BLaER1 treated with 17β-estradiol and CSF1 and Interleukin-3, amounts not matched to agents 10 nM and 100 nM (cell line): ENCODE measurements around the gene DDX55.

Source experiments
- H3K27ac ChIP-seq, 11 experiments: shearing (Covaris generic); formaldehyde crosslinking; 2 replicates each; pipeline ENCODE4 v1.8.1; 2022
- H3K27me3 ChIP-seq, 11 experiments: shearing (Covaris generic); formaldehyde crosslinking; 2 replicates each; pipeline ENCODE4 v1.8.1; 2022
- H3K36me3 ChIP-seq, 11 experiments: shearing (Covaris generic); formaldehyde crosslinking; 2 replicates each; pipeline ENCODE4 v1.8.1; 2022
- H3K4me1 ChIP-seq, 10 experiments: shearing (Covaris generic); formaldehyde crosslinking; 2 replicates each; pipeline ENCODE4 v1.8.1; 2022
- H3K4me2 ChIP-seq, 11 experiments: shearing (Covaris generic); formaldehyde crosslinking; 2 replicates each; pipeline ENCODE4 v1.8.1; 2022
- H3K4me3 ChIP-seq, 10 experiments: shearing (Covaris generic); formaldehyde crosslinking; 2 replicates each; pipeline ENCODE4 v1.8.1; 2022
- H3K9ac ChIP-seq, 11 experiments: shearing (Covaris generic); formaldehyde crosslinking; 2 replicates each; pipeline ENCODE4 v1.8.1; 2022
- H3K9me3 ChIP-seq, 11 experiments: shearing (Covaris generic); formaldehyde crosslinking; replicated peaks in 1 of 11; 2 replicates each; pipeline ENCODE4 v1.8.1; 2022
- H4K20me1 ChIP-seq, 11 experiments: shearing (Covaris generic); formaldehyde crosslinking; 2 replicates each; pipeline ENCODE4 v1.8.1; 2022
- Cebpa-rat ChIP-seq, 11 experiments: shearing (Covaris generic); IDR thresholded peaks; 2 replicates each; pipeline ENCODE4 v1.8.1; 2022

DDX55 gene

DNA sequence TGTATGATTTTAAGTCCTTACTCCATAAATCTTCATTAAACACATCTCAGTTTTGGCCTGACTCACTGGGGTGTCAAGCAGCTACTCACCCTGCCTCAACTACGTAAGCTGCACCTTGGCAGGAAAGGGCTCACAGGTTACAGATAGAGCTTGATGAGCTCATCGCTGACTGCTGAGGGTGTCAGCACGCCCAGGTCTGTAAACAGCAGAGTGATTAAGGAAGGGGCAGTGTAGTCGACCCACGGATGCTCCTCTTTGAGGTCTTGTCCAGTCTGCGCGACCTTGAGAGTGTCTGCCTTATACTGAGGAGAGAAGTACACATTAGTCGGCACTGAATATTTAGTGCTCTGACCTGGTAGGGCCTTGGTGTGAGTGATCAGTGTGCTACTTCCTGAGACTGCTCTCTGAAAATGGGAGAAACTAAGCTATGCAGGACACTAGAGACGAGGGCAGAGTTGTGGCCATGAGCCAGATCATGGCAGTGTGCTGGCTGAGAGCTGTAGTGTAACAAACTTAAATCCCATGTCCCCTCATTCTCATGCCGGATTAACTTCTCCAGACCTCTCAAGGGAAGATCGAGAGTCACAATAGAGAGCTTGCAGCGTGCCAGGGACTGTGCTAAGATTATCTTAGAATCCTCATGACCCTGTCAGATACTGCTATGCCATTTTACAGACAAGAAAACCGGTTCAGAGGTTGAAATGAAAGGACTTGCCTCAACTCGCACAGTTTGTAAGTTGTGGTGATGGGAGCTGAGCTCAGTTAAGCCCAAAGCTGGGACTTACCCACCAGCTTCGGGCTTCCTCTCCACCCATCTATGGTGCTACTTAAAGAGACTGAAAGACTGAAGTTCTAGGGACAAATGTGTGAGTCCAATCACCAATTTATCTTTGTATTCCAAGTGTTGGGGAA, 20.0 kb downstream of the DDX55 start:
- no peak overlapping the region for H3K27ac ChIP-seq
- no peak for TF ChIP-seq Cebpa-rat (IDR thresholded peaks at IDR 0.05)
- H3K4me1 ChIP-seq: no peaks in the 10 kb centered on the region
- H3K4me3 ChIP-seq: no peak overlapping the region
- no peak overlapping the region for H3K4me2 ChIP-seq
- peaks cover 92 to 100% (median 97%) of the 10 kb centered on the region in 11 experiments for H3K36me3 ChIP-seq
- peak overlapping the region in 2 of 11 experiments; percentile 2; a peak in 1 of 22 replicates for H3K9ac ChIP-seq
- H3K9me3 ChIP-seq: no peaks in the 10 kb centered on the region
- H4K20me1 ChIP-seq: peaks cover 0 to 77% (median 40%) of the 10 kb centered on the region in 11 experiments; a peak in 17 of 22 replicates
- H3K27me3 ChIP-seq: no peaks in the 10 kb centered on the region

DNA sequence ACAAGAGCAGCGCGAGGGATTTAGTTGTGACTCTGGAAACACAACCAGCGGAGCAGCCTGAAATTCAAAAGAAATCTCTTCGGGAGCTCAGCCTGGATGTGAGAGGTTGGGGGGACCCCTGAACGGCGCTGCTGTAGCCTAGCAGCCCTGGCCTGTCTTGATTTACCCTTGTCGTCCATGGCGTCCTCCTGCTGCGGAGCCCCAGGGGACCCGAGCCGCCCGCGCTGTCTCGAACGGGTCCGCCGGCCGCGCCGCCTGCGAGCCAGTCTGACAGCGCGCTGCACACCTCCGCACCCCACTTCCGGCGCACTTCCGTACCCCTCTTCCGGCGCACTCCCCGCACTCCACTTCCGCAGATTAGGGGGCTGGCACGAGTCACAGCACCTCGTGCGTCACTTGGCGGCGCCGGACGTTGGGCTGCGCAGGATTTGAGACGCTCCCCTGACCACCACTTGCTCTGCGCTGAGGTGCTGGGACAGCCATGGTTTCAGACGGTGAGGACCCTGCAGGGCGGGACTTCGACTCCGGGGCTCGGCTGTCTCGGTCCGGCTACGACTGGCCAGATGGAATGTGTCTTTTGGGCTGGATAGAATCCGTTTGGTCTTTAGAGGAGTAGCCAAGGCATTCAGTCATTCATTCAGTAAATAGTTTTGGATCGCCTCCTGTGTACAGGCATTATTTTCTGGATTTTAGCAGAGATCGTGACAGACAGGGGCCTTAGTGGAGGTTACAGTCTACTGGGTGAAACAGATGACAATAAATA, 31.7 kb downstream of the DDX55 start, which contains the start of the genes EIF2B1 and GTF2H3:
EIF2B1 (minus strand) TSS at position 308 of the 763 bp plus-strand sequence; CDS start at position 179, 129 bp downstream.
GTF2H3 (plus strand) TSS at position 451 of the 763 bp plus-strand sequence; CDS start at position 482, 31 bp downstream.
- no peaks in the 10 kb centered on the region for H3K9me3 ChIP-seq
- H3K4me1 ChIP-seq: peaks cover 14 to 28% (median 20%) of the 10 kb centered on the region in 10 experiments
- peak within 1 kb of the TSS; percentile 85 to 96 (median 90) for H3K9ac ChIP-seq
- peak within 1 kb of the TSS; percentile 79 to 94 (median 85) for H3K4me3 ChIP-seq
- no peaks in the 10 kb centered on the region for H3K27me3 ChIP-seq
- H4K20me1 ChIP-seq: peaks cover 0 to 14% (median 0%) of the 10 kb centered on the region in 11 experiments; a peak in 3 of 22 replicates
- H3K4me2 ChIP-seq: peak within 1 kb of the TSS; percentile 83 to 99 (median 93)
- peak within 1 kb of the TSS; percentile 61 to 91 (median 84) for H3K27ac ChIP-seq
- no peak for TF ChIP-seq Cebpa-rat (IDR thresholded peaks at IDR 0.05)
- H3K36me3 ChIP-seq: peaks cover 34 to 51% (median 43%) of the 10 kb centered on the region in 11 experiments

DNA sequence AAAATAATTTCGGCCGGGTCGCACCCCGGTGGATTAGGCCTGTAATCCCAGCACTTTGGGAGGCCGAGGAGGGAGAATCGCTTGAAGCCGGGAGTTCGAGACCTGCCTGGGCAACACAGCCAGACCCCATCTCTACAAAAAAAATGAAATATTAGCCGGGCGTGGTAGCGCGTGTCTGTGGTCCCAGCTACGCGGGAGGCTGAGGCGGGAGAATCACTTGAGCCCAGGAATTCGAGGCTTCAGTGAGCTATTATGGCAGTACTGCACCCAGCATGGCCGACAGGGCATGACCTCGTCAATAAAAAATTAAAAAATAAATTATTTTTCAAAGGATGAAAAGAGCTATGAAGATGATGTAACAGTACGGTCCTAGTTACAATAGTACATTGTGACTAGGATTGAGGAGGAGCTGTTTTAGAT, 32.3 kb downstream of the DDX55 start:
- H3K4me2 ChIP-seq: peak overlapping the region; percentile 82 to 99 (median 93)

DNA sequence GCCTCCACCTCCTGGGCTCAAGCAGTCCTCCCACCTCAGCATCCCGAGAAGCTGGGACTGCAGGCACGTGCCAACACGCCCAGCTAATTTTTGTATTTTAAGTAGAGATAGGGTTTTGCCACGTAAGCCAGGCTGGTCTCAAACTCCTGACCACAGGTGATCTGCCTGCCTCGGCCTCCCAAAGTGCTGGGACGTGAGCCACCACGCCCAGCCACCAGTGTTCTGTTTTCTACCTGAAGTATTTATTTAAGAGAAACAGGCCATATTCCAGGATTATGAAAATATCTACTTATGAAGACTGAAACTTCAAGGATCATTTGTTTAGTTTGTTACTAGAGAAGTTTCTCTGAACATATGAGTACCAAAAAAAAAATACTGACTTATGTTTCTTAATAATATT, 42.0 kb downstream of the DDX55 start:
- H3K9me3 ChIP-seq: no peaks in the 10 kb centered on the region
- TF ChIP-seq Cebpa-rat (IDR thresholded peaks at IDR 0.05): no peak
- H3K9ac ChIP-seq: no peak overlapping the region
- H4K20me1 ChIP-seq: 0 out of 22 replicates have a peak, but pooled peaks cover 0 to 6% (median 0%) of the 10 kb centered on the region in 11 experiments
- no peak overlapping the region for H3K27ac ChIP-seq
- H3K4me3 ChIP-seq: no peak overlapping the region
- H3K36me3 ChIP-seq: peaks cover 81 to 99% (median 94%) of the 10 kb centered on the region in 11 experiments
- H3K4me1 ChIP-seq: no peaks in the 10 kb centered on the region
- H3K4me2 ChIP-seq: no peak overlapping the region
- H3K27me3 ChIP-seq: no peaks in the 10 kb centered on the region

More for the DNA sequence above, 32.3 kb downstream of the DDX55 start:
- peak overlapping the region; percentile 61 to 91 (median 84) for H3K27ac ChIP-seq
- no peaks in the 10 kb centered on the region for H3K27me3 ChIP-seq
- H3K4me3 ChIP-seq: peak overlapping the region; percentile 79 to 94 (median 85)
- H3K9ac ChIP-seq: peak overlapping the region; percentile 85 to 96 (median 90)
- TF ChIP-seq Cebpa-rat (IDR thresholded peaks at IDR 0.05): no peak
- no peaks in the 10 kb centered on the region for H3K9me3 ChIP-seq
- H3K4me1 ChIP-seq: peaks cover 14 to 28% (median 20%) of the 10 kb centered on the region in 10 experiments
- H3K36me3 ChIP-seq: peaks cover 28 to 47% (median 39%) of the 10 kb centered on the region in 11 experiments
- H4K20me1 ChIP-seq: peaks cover 0 to 14% (median 0%) of the 10 kb centered on the region in 11 experiments; a peak in 2 of 22 replicates

DNA sequence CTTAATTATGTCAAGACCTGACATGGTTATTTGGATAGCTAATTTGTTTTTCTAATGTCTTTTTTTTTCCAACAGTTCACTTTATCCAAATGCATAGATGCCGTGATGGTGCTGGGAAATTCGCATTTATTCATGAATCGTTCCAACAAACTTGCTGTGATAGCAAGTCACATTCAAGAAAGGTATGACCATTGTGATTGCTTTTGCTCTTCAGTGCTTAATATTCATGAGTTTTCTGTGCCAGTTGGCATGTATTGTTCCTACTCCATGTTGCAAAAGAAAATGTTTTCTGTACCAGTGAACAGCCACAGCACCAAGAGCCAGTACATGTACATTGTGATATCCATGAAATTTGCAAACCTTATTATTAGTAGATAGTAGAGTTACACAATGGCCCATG, 43.5 kb downstream of the DDX55 start:
- Histone ChIP-seq H3K4me3 (no peak overlapping the region), H3K4me2 (no peak overlapping the region), H3K36me3 (peaks cover 87 to 100% (median 97%) of the 10 kb centered on the region in 11 experiments), H3K9me3 (no peaks in the 10 kb centered on the region), H3K27ac (no peak overlapping the region), H3K9ac (no peak overlapping the region), H4K20me1 (0 out of 22 replicates have a peak, but pooled peaks cover 0 to 6% (median 0%) of the 10 kb centered on the region in 11 experiments), H3K4me1 (no peaks in the 10 kb centered on the region), H3K27me3 (no peaks in the 10 kb centered on the region)
- TF ChIP-seq Cebpa-rat (IDR thresholded peaks at IDR 0.05): no peak

DNA sequence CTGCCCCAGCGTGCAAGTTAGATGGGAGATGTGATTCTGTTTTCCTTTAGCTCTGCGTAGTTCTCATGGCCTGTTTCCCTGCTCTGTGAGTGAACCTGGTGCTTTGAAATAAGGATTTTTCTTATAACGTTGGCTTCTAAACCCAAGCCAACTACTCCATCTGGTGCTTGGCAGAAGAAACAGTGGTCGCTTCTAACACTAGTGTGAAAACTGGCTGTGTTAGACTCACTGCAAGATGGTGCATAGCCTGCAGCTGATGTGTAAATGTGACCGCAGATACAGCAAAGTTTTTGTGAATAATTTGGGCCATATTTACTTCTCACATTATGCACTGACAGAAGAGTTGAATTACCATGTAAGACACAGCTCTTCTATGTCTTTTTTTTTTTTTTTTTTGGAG, 44.0 kb downstream of the DDX55 start:
- H4K20me1 ChIP-seq: 0 out of 22 replicates have a peak, but pooled peaks cover 0 to under 1% (median 0%) of the 10 kb centered on the region in 11 experiments
- H3K27ac ChIP-seq: no peak overlapping the region
- no peak overlapping the region for H3K4me3 ChIP-seq
- H3K27me3 ChIP-seq: no peaks in the 10 kb centered on the region
- no peak for TF ChIP-seq Cebpa-rat (IDR thresholded peaks at IDR 0.05)
- no peak overlapping the region for H3K4me2 ChIP-seq
- no peaks in the 10 kb centered on the region for H3K9me3 ChIP-seq
- H3K36me3 ChIP-seq: peaks cover 87 to 100% (median 97%) of the 10 kb centered on the region in 11 experiments
- no peaks in the 10 kb centered on the region for H3K4me1 ChIP-seq
- no peak overlapping the region for H3K9ac ChIP-seq

DNA sequence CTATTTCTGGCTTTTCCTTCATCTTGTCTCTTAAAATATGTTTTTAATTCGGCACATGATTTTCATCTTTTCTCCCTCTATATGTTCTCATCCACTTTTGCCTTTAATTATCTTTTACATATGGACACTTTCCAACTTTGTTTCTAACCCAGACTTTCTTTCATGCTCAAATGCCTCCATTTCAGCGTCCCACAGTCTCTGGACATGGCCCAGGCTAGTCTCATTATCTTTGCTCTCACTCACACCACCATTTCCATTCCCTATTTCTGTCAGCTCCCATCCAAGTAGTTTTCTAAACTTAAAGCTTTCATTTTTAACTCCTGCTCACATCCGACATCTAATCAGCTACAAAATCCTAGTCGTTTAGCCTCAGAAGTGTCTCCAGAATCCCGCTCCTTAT, 46.5 kb downstream of the DDX55 start:
- Histone ChIP-seq H3K9ac (peak overlapping the region in 1 of 11 experiments; percentile 22; a peak in 1 of 22 replicates), H3K4me2 (no peak overlapping the region), H3K4me1 (no peaks in the 10 kb centered on the region), H3K27ac (no peak overlapping the region), H4K20me1 (no peaks in the 10 kb centered on the region), H3K9me3 (no peaks in the 10 kb centered on the region), H3K36me3 (peaks cover 89 to 100% (median 97%) of the 10 kb centered on the region in 11 experiments), H3K4me3 (no peak overlapping the region), H3K27me3 (no peaks in the 10 kb centered on the region)
- TF ChIP-seq Cebpa-rat (IDR thresholded peaks at IDR 0.05): no peak

DNA sequence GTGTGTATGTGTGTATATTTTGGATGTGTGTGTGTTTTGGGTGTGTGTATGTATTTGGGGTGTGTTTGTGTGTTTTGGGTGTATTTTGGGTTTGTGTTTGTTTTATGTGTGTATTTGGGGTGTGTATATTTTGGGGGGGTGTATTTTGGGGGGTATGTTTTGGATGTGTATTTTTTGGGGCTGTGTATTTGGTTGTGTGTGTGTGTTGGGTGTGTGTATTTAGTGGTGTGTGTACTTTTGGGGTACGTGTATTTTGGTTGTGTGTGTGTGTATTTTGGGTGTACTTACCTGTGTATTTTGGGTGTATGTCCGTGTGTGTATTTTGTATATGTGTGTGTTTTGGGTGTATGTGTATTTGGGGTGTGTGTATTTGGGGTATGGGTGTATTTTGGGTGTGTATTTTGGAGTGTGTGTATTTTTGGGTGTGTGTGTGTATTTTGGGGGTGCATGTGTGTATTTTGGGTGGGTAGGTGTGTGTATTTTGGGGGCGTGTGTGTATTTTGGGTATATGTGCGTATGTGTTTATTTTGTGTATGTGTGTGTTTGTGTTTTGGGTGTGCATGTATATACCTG, 52.3 kb downstream of the DDX55 start:
- Histone ChIP-seq H4K20me1 (no peaks in the 10 kb centered on the region; a peak in 2 of 22 replicates), H3K9me3 (no peaks in the 10 kb centered on the region), H3K4me1 (peaks cover 0 to 15% (median 0%) of the 10 kb centered on the region in 10 experiments; a peak in 6 of 20 replicates), H3K27ac (no peak overlapping the region), H3K27me3 (no peaks in the 10 kb centered on the region), H3K4me2 (no peak overlapping the region), H3K4me3 (no peak overlapping the region), H3K36me3 (peaks cover 71 to 99% (median 93%) of the 10 kb centered on the region in 11 experiments), H3K9ac (no peak overlapping the region)
- TF ChIP-seq Cebpa-rat (IDR thresholded peaks at IDR 0.05): no peak
